Activated naive CD8-positive, alpha-beta T cell treated with anti-CD3 and anti-CD28 coated beads, Interleukin-2, amount 50 U/mL, for 24 hours (primary cell): ENCODE data around the gene ADGRA3.
A peak's percentile ranks its signal among the peaks of the same experiment; 100 is the strongest.
"Not testable (repeated sequence)": the region's sequence is repeated elsewhere in the genome, so short reads cannot be mapped to it uniquely, and the experiment has no call there.

Experiments
- ATAC-seq: fragments of 150-1000 bp; cut with Tn5 transposase; one replicate; pipeline ENCODE4 v1.10.0; 2021
- DNase-seq: peaks from one replicate; pipeline ENCODE4 v3.0.0; 2021
- H3K27ac Mint-ChIP-seq: one replicate; pipeline ENCODE4 v1.8.0; 2021; ENCODE audit warnings: mild to moderate bottlenecking, mixed read lengths
- H3K27me3 Mint-ChIP-seq: one replicate; pipeline ENCODE4 v1.8.0; 2021; ENCODE audit warnings: mixed read lengths
- H3K36me3 Mint-ChIP-seq: one replicate; pipeline ENCODE4 v1.8.0; 2021; ENCODE audit warnings: low read depth, mixed read lengths
- H3K4me1 Mint-ChIP-seq: one replicate; pipeline ENCODE4 v1.8.0; 2021; ENCODE audit warnings: mixed read lengths
- H3K4me3 Mint-ChIP-seq: one replicate; pipeline ENCODE4 v1.8.0; 2021; ENCODE audit warnings: mild to moderate bottlenecking, moderate library complexity, mixed read lengths
- H3K9me3 Mint-ChIP-seq: one replicate; pipeline ENCODE4 v1.8.0; 2021; ENCODE audit warnings: mixed read lengths

The ADGRA3 gene

GRCh38 chr4:22413471-22413870 lies 102.4 kb downstream of the ADGRA3 start:
- H3K9me3 Mint-ChIP-seq, result no peaks in the 10 kb centered on the region
- peaks cover 8% of the 10 kb centered on the region for H3K4me1 Mint-ChIP-seq
- H3K27ac Mint-ChIP-seq, result no peak overlapping the region
- H3K27me3 Mint-ChIP-seq, result no peaks in the 10 kb centered on the region
- DNase-seq, result no peak
- no peak for ATAC-seq
- H3K36me3 Mint-ChIP-seq, result peaks cover 3% of the 10 kb centered on the region
- H3K4me3 Mint-ChIP-seq, result no peak overlapping the region

GRCh38 chr4:22412013-22412412 lies 103.9 kb downstream of the ADGRA3 start:
- peaks cover 2% of the 10 kb centered on the region for H3K4me1 Mint-ChIP-seq
- H3K9me3 Mint-ChIP-seq, result no peaks in the 10 kb centered on the region
- DNase-seq (no peak), ATAC-seq (no peak)
- H3K27me3 Mint-ChIP-seq, result no peaks in the 10 kb centered on the region
- H3K4me3 Mint-ChIP-seq, result no peak overlapping the region
- H3K36me3 Mint-ChIP-seq, result peaks cover 3% of the 10 kb centered on the region
- no peak overlapping the region for H3K27ac Mint-ChIP-seq

GRCh38 chr4:22410645-22411247 lies 105.1 kb downstream of the ADGRA3 start:
- H3K9me3 Mint-ChIP-seq, result no peaks in the 10 kb centered on the region
- DNase-seq (no peak), ATAC-seq (no peak)
- no peak overlapping the region for H3K27ac Mint-ChIP-seq
- H3K4me3 Mint-ChIP-seq, result no peak overlapping the region
- no peaks in the 10 kb centered on the region for H3K27me3 Mint-ChIP-seq
- no peaks in the 10 kb centered on the region for H3K4me1 Mint-ChIP-seq
- peaks cover 6% of the 10 kb centered on the region for H3K36me3 Mint-ChIP-seq

- no peak overlapping the region for H3K27ac Mint-ChIP-seq
- peaks cover 10% of the 10 kb centered on the region for H3K36me3 Mint-ChIP-seq
- no peak overlapping the region for H3K4me3 Mint-ChIP-seq
- no peaks in the 10 kb centered on the region for H3K4me1 Mint-ChIP-seq
- no peaks in the 10 kb centered on the region for H3K27me3 Mint-ChIP-seq
- no peak for ATAC-seq
- H3K9me3 Mint-ChIP-seq, result no peaks in the 10 kb centered on the region
- DNase-seq, result no peak
Observed at GRCh38 chr4:22408474-22408873, 107.4 kb downstream of the ADGRA3 start.

GRCh38 chr4:22407361-22407760 lies 108.5 kb downstream of the ADGRA3 start:
- no peaks in the 10 kb centered on the region for H3K4me1 Mint-ChIP-seq
- no peak for DNase-seq
- H3K27me3 Mint-ChIP-seq, result no peaks in the 10 kb centered on the region
- peaks cover 7% of the 10 kb centered on the region for H3K36me3 Mint-ChIP-seq
- no peak overlapping the region for H3K4me3 Mint-ChIP-seq
- no peaks in the 10 kb centered on the region for H3K9me3 Mint-ChIP-seq
- no peak for ATAC-seq
- no peak overlapping the region for H3K27ac Mint-ChIP-seq

- Mint-ChIP-seq H3K27ac (no peak overlapping the region), H3K4me3 (no peak overlapping the region), H3K36me3 (peaks cover 13% of the 10 kb centered on the region), H3K27me3 (no peaks in the 10 kb centered on the region), H3K4me1 (peaks cover 6% of the 10 kb centered on the region), H3K9me3 (peaks cover 9% of the 10 kb centered on the region)
- ATAC-seq (no peak), DNase-seq (no peak)
Observed at GRCh38 chr4:22398671-22399070, 117.2 kb downstream of the ADGRA3 start.

GRCh38 chr4:22391551-22391950 lies 124.3 kb downstream of the ADGRA3 start:
- ATAC-seq (no peak), DNase-seq (no peak)
- peaks cover under 1% of the 10 kb centered on the region for H3K36me3 Mint-ChIP-seq
- no peak overlapping the region for H3K27ac Mint-ChIP-seq
- peaks cover under 1% of the 10 kb centered on the region for H3K4me1 Mint-ChIP-seq
- no peaks in the 10 kb centered on the region for H3K27me3 Mint-ChIP-seq
- H3K4me3 Mint-ChIP-seq, result no peak overlapping the region
- H3K9me3 Mint-ChIP-seq, result no peaks in the 10 kb centered on the region

- no peak for ATAC-seq
- no peak overlapping the region for H3K27ac Mint-ChIP-seq
Observed at GRCh38 chr4:22389240-22389870, 126.5 kb downstream of the ADGRA3 start.

GRCh38 chr4:22385611-22386011 lies 130.3 kb downstream of the ADGRA3 start:
- peak overlapping the region; percentile 71 for H3K27ac Mint-ChIP-seq
- no peak overlapping the region for H3K4me3 Mint-ChIP-seq
- H3K9me3 Mint-ChIP-seq, result no peaks in the 10 kb centered on the region
- DNase-seq, result no peak
- ATAC-seq, result peak; percentile 91
- peaks cover 11% of the 10 kb centered on the region for H3K4me1 Mint-ChIP-seq
- H3K27me3 Mint-ChIP-seq, result no peaks in the 10 kb centered on the region
- peaks cover 6% of the 10 kb centered on the region for H3K36me3 Mint-ChIP-seq

More at GRCh38 chr4:22389240-22389870, 126.5 kb downstream of the ADGRA3 start:
- peaks cover 6% of the 10 kb centered on the region for H3K36me3 Mint-ChIP-seq
- H3K4me1 Mint-ChIP-seq, result peaks cover 11% of the 10 kb centered on the region
- no peak overlapping the region for H3K4me3 Mint-ChIP-seq
- peak; percentile 29 for DNase-seq
- H3K9me3 Mint-ChIP-seq, result no peaks in the 10 kb centered on the region
- no peaks in the 10 kb centered on the region for H3K27me3 Mint-ChIP-seq

GRCh38 chr4:22384154-22384553 lies 131.7 kb downstream of the ADGRA3 start:
- H3K4me1 Mint-ChIP-seq, result peaks cover 11% of the 10 kb centered on the region
- no peak for ATAC-seq
- peaks cover 6% of the 10 kb centered on the region for H3K36me3 Mint-ChIP-seq

GRCh38 chr4:22382216-22382615 lies 133.7 kb downstream of the ADGRA3 start:
- H3K27ac Mint-ChIP-seq, H3K9me3 Mint-ChIP-seq, ATAC-seq, H3K4me3 Mint-ChIP-seq, H3K27me3 Mint-ChIP-seq, DNase-seq, H3K36me3 Mint-ChIP-seq: not testable (repeated sequence)
- H3K4me1 Mint-ChIP-seq, result peaks cover 11% of the 10 kb centered on the region

More at GRCh38 chr4:22384154-22384553, 131.7 kb downstream of the ADGRA3 start:
- Mint-ChIP-seq H3K27me3 (no peaks in the 10 kb centered on the region), H3K9me3 (no peaks in the 10 kb centered on the region), H3K27ac (no peak overlapping the region), H3K4me3 (no peak overlapping the region)
- DNase-seq, result no peak

GRCh38 chr4:22372986-22373385 lies 142.9 kb downstream of the ADGRA3 start:
- no peak for ATAC-seq
- Mint-ChIP-seq H3K4me1 (no peaks in the 10 kb centered on the region), H3K27ac (no peak overlapping the region), H3K4me3 (no peak overlapping the region), H3K9me3 (no peaks in the 10 kb centered on the region), H3K36me3 (no peaks in the 10 kb centered on the region), H3K27me3 (no peaks in the 10 kb centered on the region)
- no peak for DNase-seq

GRCh38 chr4:22369901-22370562 lies 145.8 kb downstream of the ADGRA3 start:
- peak; percentile 20 for ATAC-seq
- no peaks in the 10 kb centered on the region for H3K9me3 Mint-ChIP-seq
- H3K27ac Mint-ChIP-seq, result no peak overlapping the region
- H3K4me1 Mint-ChIP-seq, result no peaks in the 10 kb centered on the region
- H3K4me3 Mint-ChIP-seq, result no peak overlapping the region
- H3K36me3 Mint-ChIP-seq, result no peaks in the 10 kb centered on the region
- no peak for DNase-seq
- H3K27me3 Mint-ChIP-seq, result no peaks in the 10 kb centered on the region

- Mint-ChIP-seq H3K27ac (no peak overlapping the region), H3K9me3 (no peaks in the 10 kb centered on the region), H3K4me1 (no peaks in the 10 kb centered on the region), H3K4me3 (no peak overlapping the region), H3K36me3 (no peaks in the 10 kb centered on the region), H3K27me3 (peaks cover 3% of the 10 kb centered on the region)
- no peak for ATAC-seq
- no peak for DNase-seq
Observed at GRCh38 chr4:22363787-22364186, 152.1 kb downstream of the ADGRA3 start.

GRCh38 chr4:22363036-22363435 lies 152.8 kb downstream of the ADGRA3 start:
- H3K4me1 Mint-ChIP-seq, result no peaks in the 10 kb centered on the region
- DNase-seq (no peak), ATAC-seq (no peak)
- H3K36me3 Mint-ChIP-seq, result no peaks in the 10 kb centered on the region
- H3K4me3 Mint-ChIP-seq, result no peak overlapping the region
- H3K27me3 Mint-ChIP-seq, result peaks cover 3% of the 10 kb centered on the region
- H3K27ac Mint-ChIP-seq, result no peak overlapping the region
- no peaks in the 10 kb centered on the region for H3K9me3 Mint-ChIP-seq
